H1 (cell line): ENCODE data around the gene USP36. TPM values are rescaled to one million over a fixed set of nuclear protein-coding genes. Genes with fewer than 3 reads are reported as not detected.
"Not testable (repeated sequence)": the region's sequence is repeated elsewhere in the genome, so short reads cannot be mapped to it uniquely, and the experiment has no call there.

ENCODE experiments used
- CTCF ChIA-PET: fragments of 300-600 bp; sonication (Branson Sonifier 250); formaldehyde crosslinking; loops from one replicate; lab custom pipeline; 2021; ENCODE audit not compliant: partially characterized antibody; lab: Charles Lee
- POLR2A ChIA-PET: fragments of 300-600 bp; sonication (Branson Sonifier 250); formaldehyde crosslinking; loops from one replicate; lab custom pipeline; 2021; ENCODE audit warnings: inconsistent platforms; ENCODE audit not compliant: partially characterized antibody; lab: Charles Lee
- DNase-seq, 2 experiments: peaks; one replicate each; pipeline versions ENCODE4 v3.0.0 to v3.0.0-alpha.2; 2010 to 2022; ENCODE audit warnings: low spot score in 2 of 2, low read depth in 1 of 2, mixed read lengths in 1 of 2
- FAIRE-seq: peaks from 2 replicates; lab custom pipeline; 2011; peaks lifted over from hg19 to GRCh38; lab: Jason Lieb, UNC
- H2AFZ ChIP-seq: 2 replicates; pipeline ENCODE4 v1.8.1; 2012; ENCODE audit warnings: low read length, inconsistent platforms
- H2AK5ac ChIP-seq: 2 replicates; pipeline ENCODE4 v1.6.1; 2013; ENCODE audit warnings: low read depth, low read length
- H2BK120ac ChIP-seq: replicated peaks from 2 replicates; pipeline ENCODE3; 2013; ENCODE audit warnings: low read depth, low read length, inconsistent platforms
- H2BK12ac ChIP-seq: 2 replicates; pipeline ENCODE4 v1.6.1; 2013; ENCODE audit warnings: low read depth, low read length
- H2BK15ac ChIP-seq: 2 replicates; pipeline ENCODE4 v1.6.1; 2013; ENCODE audit warnings: low read length
- H2BK20ac ChIP-seq: 2 replicates; pipeline ENCODE4 v1.6.1; 2013; ENCODE audit warnings: low read length
- H2BK5ac ChIP-seq: 2 replicates; pipeline ENCODE4 v1.6.1; 2013; ENCODE audit warnings: low read depth, low read length
- H3K14ac ChIP-seq: 2 replicates; pipeline ENCODE4 v1.6.1; 2013; ENCODE audit warnings: inconsistent platforms; ENCODE audit not compliant: insufficient read length
- H3K18ac ChIP-seq: 2 replicates; pipeline ENCODE4 v1.6.1; 2013; ENCODE audit warnings: low read length; ENCODE audit errors: extremely low read depth
- H3K23ac ChIP-seq: 2 replicates; pipeline ENCODE4 v1.6.1; 2013; ENCODE audit warnings: inconsistent platforms; ENCODE audit not compliant: insufficient read length
- H3K23me2 ChIP-seq: 2 replicates; pipeline ENCODE4 v1.6.1; 2013; ENCODE audit warnings: low read depth, low read length
- H3K27ac ChIP-seq: 2 replicates; pipeline ENCODE4 v1.6.1; 2011; ENCODE audit warnings: low read depth, low read length, inconsistent platforms
- H3K27me3 ChIP-seq, 4 experiments: replicated peaks in 1 of 4; 1 replicate in 1 of 4; 2 replicates in 3 of 4; pipeline versions ENCODE4 v1.6.1 to v1.8.1; 2011 to 2013; ENCODE audit warnings: low read length in 3 of 4, mild to moderate bottlenecking in 3 of 4, inconsistent platforms in 2 of 4, mixed read lengths in 2 of 4, moderate library complexity in 1 of 4; ENCODE audit not compliant: control insufficient read depth in 3 of 4, insufficient read depth in 3 of 4; ENCODE audit errors: extremely low read depth in 1 of 4
- H3K36me3 ChIP-seq, 4 experiments: 2 replicates each; pipeline versions ENCODE4 v1.6.1 to v1.8.1; 2011 to 2013; ENCODE audit warnings: mild to moderate bottlenecking in 4 of 4, low read length in 3 of 4, moderate library complexity in 2 of 4, control low read depth in 1 of 4, inconsistent platforms in 1 of 4; ENCODE audit not compliant: insufficient read depth in 4 of 4, control insufficient read depth in 2 of 4
- H3K4ac ChIP-seq: replicated peaks from 2 replicates; pipeline ENCODE3; 2013; ENCODE audit warnings: low read length, low read depth, mixed read lengths, inconsistent platforms; ENCODE audit not compliant: insufficient read length
- H3K4me1 ChIP-seq, 4 experiments: replicated peaks in 1 of 4; 1 replicate in 1 of 4; 2 replicates in 3 of 4; pipeline versions ENCODE4 v1.6.1 to v1.8.1; 2011 to 2013; ENCODE audit warnings: low read length in 3 of 4, inconsistent platforms in 2 of 4, mixed read lengths in 1 of 4; ENCODE audit not compliant: insufficient read depth in 4 of 4, control insufficient read depth in 3 of 4
- H3K4me2 ChIP-seq, 2 experiments: 2 replicates each; pipeline versions ENCODE4 v1.6.1 to v1.8.1; 2011 to 2013; ENCODE audit warnings: low read depth in 2 of 2, low read length in 2 of 2, control low read depth in 1 of 2, inconsistent platforms in 1 of 2, mild to moderate bottlenecking in 1 of 2; ENCODE audit not compliant: insufficient read depth in 1 of 2
- H3K4me3 ChIP-seq, 4 experiments: fragments of 200-600, 300-600 bp in 1 of 4; sonication (generic), shearing (Covaris generic), sonication (Bioruptor Twin) in 1 of 4; 2 replicates each; pipeline versions ENCODE4 v1.5.1 to v1.8.1; 2011 to 2016; ENCODE audit warnings: low read length in 4 of 4, low read depth in 3 of 4, control low read depth in 2 of 4, inconsistent platforms in 2 of 4, mild to moderate bottlenecking in 2 of 4, mixed read lengths in 1 of 4, moderate library complexity in 1 of 4; ENCODE audit not compliant: insufficient read depth in 2 of 4; ENCODE audit errors: extremely low read depth in 1 of 4
- H3K56ac ChIP-seq: replicated peaks from 2 replicates; pipeline ENCODE3; 2013; ENCODE audit warnings: low read depth, mild to moderate bottlenecking, mixed read lengths, low read length, inconsistent platforms; ENCODE audit not compliant: insufficient read length
- H3K79me1 ChIP-seq: 2 replicates; pipeline ENCODE4 v1.6.1; 2013; ENCODE audit warnings: low read depth, low read length, control low read depth
- H3K79me2 ChIP-seq, 2 experiments: 2 replicates each; pipeline versions ENCODE4 v1.6.1 to v1.8.1; 2012 to 2013; ENCODE audit warnings: low read length in 2 of 2, mild to moderate bottlenecking in 2 of 2, inconsistent platforms in 1 of 2; ENCODE audit not compliant: insufficient read depth in 2 of 2, control insufficient read depth in 1 of 2
- H3K9ac ChIP-seq, 4 experiments: replicated peaks in 1 of 4; 1 replicate in 1 of 4; 2 replicates in 3 of 4; pipeline versions ENCODE4 v1.6.1 to v1.8.1; 2011 to 2013; ENCODE audit warnings: low read depth in 3 of 4, low read length in 3 of 4, control low read depth in 2 of 4, mild to moderate bottlenecking in 2 of 4, moderate library complexity in 2 of 4, inconsistent platforms in 1 of 4; ENCODE audit errors: extremely low read depth in 1 of 4
- H3K9me3 ChIP-seq, 2 experiments: 2 replicates each; pipeline versions ENCODE4 v1.6.1 to v1.8.1; 2012 to 2013; ENCODE audit warnings: mild to moderate bottlenecking in 2 of 2, moderate library complexity in 2 of 2, control low read depth in 1 of 2, inconsistent platforms in 1 of 2, low read depth in 1 of 2, low read length in 1 of 2, mixed read lengths in 1 of 2; ENCODE audit not compliant: insufficient read depth in 2 of 2
- H4K20me1 ChIP-seq, 2 experiments: replicated peaks in 1 of 2; 2 replicates each; pipeline versions ENCODE3 to v1.8.1; 2011 to 2013; ENCODE audit warnings: inconsistent platforms in 2 of 2, low read length in 2 of 2, mild to moderate bottlenecking in 1 of 2; ENCODE audit not compliant: insufficient read depth in 2 of 2, control insufficient read depth in 1 of 2
- H4K5ac ChIP-seq: 2 replicates; pipeline ENCODE4 v1.6.1; 2013; ENCODE audit warnings: low read length, low read depth, mixed read lengths, inconsistent platforms; ENCODE audit not compliant: insufficient read length
- H4K8ac ChIP-seq: 2 replicates; pipeline ENCODE4 v1.8.0; 2013; ENCODE audit warnings: mild to moderate bottlenecking, moderate library complexity, low read length, inconsistent platforms; ENCODE audit not compliant: insufficient read depth; ENCODE audit errors: extremely low read depth
- H4K91ac ChIP-seq: replicated peaks from 2 replicates; pipeline ENCODE3; 2013; ENCODE audit warnings: low read length, mixed read lengths, inconsistent platforms; ENCODE audit not compliant: insufficient read length
- WGBS, 2 experiments: shearing (Covaris generic) in 1 of 2; methylation state at CpG; one replicate each; pipeline versions ENCODE4 v1.1.6 to v1.1.7; 2013 to 2015; ENCODE audit warnings: low lambda C conversion rate in 2 of 2, mixed read lengths in 2 of 2, inconsistent platforms in 1 of 2, low coverage in 1 of 2, missing lambda C conversion rate in 1 of 2; ENCODE audit not compliant: insufficient replicate concordance in 2 of 2, insufficient coverage in 1 of 2, insufficient read length in 1 of 2; ENCODE audit errors: extremely low coverage in 1 of 2, missing lambda C conversion rate in 1 of 2; 5-methylcytosine and 5-hydroxymethylcytosine counted together
- polyA plus RNA-seq, 7 experiments: library from polyadenylated mRNA; depleted of rRNA in 3 of 7; stranded (reverse) in 5 of 7; unstranded in 2 of 7; fragments of >200 nt in 5 of 7; fragments of 200-250 nt in 2 of 7; gene quantifications; 1 replicate in 5 of 7; 2 replicates in 1 of 7; 4 replicates in 1 of 7; pipeline versions ENCODE4 v1.2.1 to v1.2.3, GENCODE V29; 2011 to 2013; ENCODE audit warnings: missing spikeins in 2 of 7, mixed read lengths in 2 of 7
- total RNA-seq: library from RNA; stranded (reverse); fragmentation: NEBNext Ultra II Directional; extraction: Animal tissue kit (Norgen Biotek cat#: 25700); gene quantifications from 2 replicates; pipeline ENCODE4 v1.2.1, GENCODE V29; 2021

Gene USP36
- total and polyA plus RNA-seq, 2 of the 8 experiments (the other 6 are each of a cell fraction or from before 2014, with no cell fraction given) = 40.7 to 67.7 TPM

DNA sequence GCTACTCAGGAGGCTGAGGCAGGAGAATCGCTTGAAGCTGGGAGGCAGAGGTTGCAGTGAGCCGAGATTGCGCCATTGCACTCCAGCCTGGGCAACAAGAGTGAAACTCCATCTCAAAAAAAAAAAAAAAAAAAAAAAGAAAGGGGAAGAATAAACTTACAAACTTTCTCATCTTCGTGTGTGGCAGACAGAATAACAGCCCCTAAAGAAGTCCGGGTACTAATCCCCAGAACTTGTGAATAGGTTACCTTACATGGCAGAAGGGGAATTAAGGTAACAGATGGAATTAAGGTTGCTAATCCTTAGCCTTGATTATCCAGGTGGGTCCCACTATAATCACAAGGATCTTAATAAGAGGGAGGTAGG lies 61.3 kb downstream of the USP36 start:
- H3K9ac ChIP-seq, H3K4me3 ChIP-seq, H3K79me2 ChIP-seq, H3K23ac ChIP-seq, H3K9me3 ChIP-seq, H2AFZ ChIP-seq, DNase-seq, H3K18ac ChIP-seq, H3K79me1 ChIP-seq, H3K27ac ChIP-seq, H3K27me3 ChIP-seq, H3K4me1 ChIP-seq, H2BK12ac ChIP-seq, H3K4me2 ChIP-seq, H2AK5ac ChIP-seq, H4K20me1 ChIP-seq, H4K91ac ChIP-seq, FAIRE-seq, H2BK120ac ChIP-seq, H3K4ac ChIP-seq, H4K5ac ChIP-seq, H4K8ac ChIP-seq, POLR2A ChIA-PET, H2BK5ac ChIP-seq, H3K14ac ChIP-seq, H2BK20ac ChIP-seq, H2BK15ac ChIP-seq, H3K56ac ChIP-seq, H3K23me2 ChIP-seq, H3K36me3 ChIP-seq: not testable (repeated sequence)
- 98% methylated on average over 4 of the region's 5 CpGs; no CpG with 5 or more reads in 1 of the 2 experiments for WGBS, 2 experiments
- CTCF ChIA-PET = interaction anchor here (1.4 kb wide), 1 partner anchor 10 kb away, joined by 5 read pairs; no protein-coding TSS in a partner anchor
